Type B pancreatic cell (in vitro differentiated cells): Measurements from ENCODE around the gene RAD51B. TPM values are rescaled to one million over a fixed set of nuclear protein-coding genes. Genes with fewer than 3 reads are reported as not detected.

Source experiments
- DNase-seq: peaks from one replicate; pipeline ENCODE4 v3.0.0; 2021; ENCODE audit warnings: mixed read lengths; ENCODE audit not compliant: unreplicated experiment; ENCODE audit errors: extremely low spot score
- H3K27ac Mint-ChIP-seq: 2 replicates; pipeline ENCODE4 v1.8.0; 2021; ENCODE audit warnings: mild to moderate bottlenecking, mixed read lengths
- H3K27me3 Mint-ChIP-seq: 2 replicates; pipeline ENCODE4 v1.8.0; 2021; ENCODE audit warnings: mixed read lengths
- H3K36me3 Mint-ChIP-seq: 2 replicates; pipeline ENCODE4 v1.8.0; 2021; ENCODE audit warnings: mixed read lengths
- H3K4me1 Mint-ChIP-seq: one replicate; pipeline ENCODE4 v1.8.0; 2021; ENCODE audit warnings: mixed read lengths; ENCODE audit not compliant: unreplicated experiment
- H3K4me3 Mint-ChIP-seq: 2 replicates; pipeline ENCODE4 v1.8.0; 2021; ENCODE audit warnings: mild to moderate bottlenecking, mixed read lengths
- H3K9me3 Mint-ChIP-seq: 2 replicates; pipeline ENCODE4 v1.8.0; 2021; ENCODE audit warnings: mixed read lengths
- total RNA-seq: library from RNA; stranded (reverse); gene quantifications from 2 replicates; pipeline ENCODE4 v1.2.1, GENCODE V29; 2021; ENCODE audit warnings: low replicate concordance
- TF ChIP-seq, protein P1 (sequence below): fragments of 200-600 bp; sonication (generic); conservative IDR thresholded peaks from 2 replicates; pipeline ENCODE4 v1.5.0; 2021; ENCODE audit warnings: antibody characterized with exemption, mild to moderate bottlenecking

RAD51B gene
- total RNA-seq, 1 donor from 2014 or later: 27.3 TPM

DNA sequence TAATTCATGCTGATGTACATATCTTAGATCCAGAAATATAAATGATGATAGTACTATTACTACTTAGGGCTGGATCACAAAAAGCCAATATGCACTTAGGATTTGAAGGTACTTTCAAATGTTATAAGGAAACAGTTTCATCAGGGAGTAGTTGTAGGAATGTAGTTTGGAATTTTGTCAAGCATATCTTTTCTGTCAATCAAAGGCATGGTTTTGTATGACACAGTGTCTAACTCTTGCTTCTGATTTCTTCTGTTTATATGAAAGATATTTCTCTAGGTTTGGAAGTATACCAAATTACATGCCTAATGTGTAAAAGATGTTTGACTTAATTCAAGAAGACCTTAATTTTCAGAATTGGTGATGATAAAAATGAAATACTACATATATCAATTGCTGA, 135.7 kb downstream of the RAD51B start:
- no peaks in the 10 kb centered on the region for H3K27me3 Mint-ChIP-seq
- peaks cover 4% of the 10 kb centered on the region for H3K4me1 Mint-ChIP-seq
- DNase-seq: no peak
- peaks cover 9% of the 10 kb centered on the region for H3K36me3 Mint-ChIP-seq
- TF ChIP-seq, protein P1, sequence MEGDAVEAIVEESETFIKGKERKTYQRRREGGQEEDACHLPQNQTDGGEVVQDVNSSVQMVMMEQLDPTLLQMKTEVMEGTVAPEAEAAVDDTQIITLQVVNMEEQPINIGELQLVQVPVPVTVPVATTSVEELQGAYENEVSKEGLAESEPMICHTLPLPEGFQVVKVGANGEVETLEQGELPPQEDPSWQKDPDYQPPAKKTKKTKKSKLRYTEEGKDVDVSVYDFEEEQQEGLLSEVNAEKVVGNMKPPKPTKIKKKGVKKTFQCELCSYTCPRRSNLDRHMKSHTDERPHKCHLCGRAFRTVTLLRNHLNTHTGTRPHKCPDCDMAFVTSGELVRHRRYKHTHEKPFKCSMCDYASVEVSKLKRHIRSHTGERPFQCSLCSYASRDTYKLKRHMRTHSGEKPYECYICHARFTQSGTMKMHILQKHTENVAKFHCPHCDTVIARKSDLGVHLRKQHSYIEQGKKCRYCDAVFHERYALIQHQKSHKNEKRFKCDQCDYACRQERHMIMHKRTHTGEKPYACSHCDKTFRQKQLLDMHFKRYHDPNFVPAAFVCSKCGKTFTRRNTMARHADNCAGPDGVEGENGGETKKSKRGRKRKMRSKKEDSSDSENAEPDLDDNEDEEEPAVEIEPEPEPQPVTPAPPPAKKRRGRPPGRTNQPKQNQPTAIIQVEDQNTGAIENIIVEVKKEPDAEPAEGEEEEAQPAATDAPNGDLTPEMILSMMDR: no peak
- no peak overlapping the region for H3K27ac Mint-ChIP-seq
- no peaks in the 10 kb centered on the region for H3K9me3 Mint-ChIP-seq
- no peak overlapping the region for H3K4me3 Mint-ChIP-seq

DNA sequence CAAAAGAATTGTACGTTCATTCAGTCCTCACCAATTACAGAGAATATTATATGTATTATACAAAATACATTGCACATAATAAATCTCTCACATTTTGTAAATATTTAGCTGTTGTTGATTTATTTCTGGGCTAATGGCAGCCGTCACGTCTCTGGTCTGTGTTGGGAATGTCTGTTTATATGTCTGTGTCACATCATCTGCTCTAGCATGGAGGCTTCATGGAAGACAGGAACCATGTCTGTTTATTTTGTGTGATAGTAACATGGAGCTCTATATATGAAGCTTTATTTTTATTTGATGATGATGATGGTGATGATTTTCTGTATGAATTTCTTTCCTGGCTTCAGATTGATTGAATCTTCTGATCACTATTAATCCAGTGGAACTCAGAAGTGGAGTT, 138.4 kb downstream of the RAD51B start:
- Mint-ChIP-seq H3K4me3 (no peak overlapping the region), H3K27ac (no peak overlapping the region), H3K36me3 (peaks cover 3% of the 10 kb centered on the region), H3K4me1 (peaks cover 4% of the 10 kb centered on the region), H3K27me3 (no peaks in the 10 kb centered on the region), H3K9me3 (no peaks in the 10 kb centered on the region)
- no peak for DNase-seq
- TF ChIP-seq, protein P1: no peak

DNA sequence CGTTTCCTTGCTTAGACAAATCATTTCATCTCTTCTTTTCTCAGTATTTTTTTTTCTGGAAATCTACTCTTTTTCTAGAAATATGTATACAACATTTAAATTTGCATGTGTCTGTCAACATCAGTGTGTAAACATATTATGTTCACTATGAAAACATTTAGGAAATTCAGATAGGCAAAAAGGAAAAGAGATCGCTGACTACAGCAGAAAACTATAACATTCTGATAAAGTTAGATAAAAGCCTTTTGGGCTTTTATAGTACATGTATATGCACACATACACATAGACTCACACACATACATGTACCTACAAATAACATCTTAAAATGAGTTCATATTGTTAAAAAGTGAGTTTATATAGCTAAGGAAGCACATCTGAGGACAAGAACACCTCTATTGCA, 142.1 kb downstream of the RAD51B start:
- TF ChIP-seq, protein P1: no peak
- no peak for DNase-seq
- no peaks in the 10 kb centered on the region for H3K27me3 Mint-ChIP-seq
- no peaks in the 10 kb centered on the region for H3K9me3 Mint-ChIP-seq
- peak overlapping the region; percentile 77 for H3K27ac Mint-ChIP-seq
- H3K4me3 Mint-ChIP-seq: no peak overlapping the region
- peaks cover 10% of the 10 kb centered on the region for H3K36me3 Mint-ChIP-seq
- peaks cover 19% of the 10 kb centered on the region for H3K4me1 Mint-ChIP-seq

DNA sequence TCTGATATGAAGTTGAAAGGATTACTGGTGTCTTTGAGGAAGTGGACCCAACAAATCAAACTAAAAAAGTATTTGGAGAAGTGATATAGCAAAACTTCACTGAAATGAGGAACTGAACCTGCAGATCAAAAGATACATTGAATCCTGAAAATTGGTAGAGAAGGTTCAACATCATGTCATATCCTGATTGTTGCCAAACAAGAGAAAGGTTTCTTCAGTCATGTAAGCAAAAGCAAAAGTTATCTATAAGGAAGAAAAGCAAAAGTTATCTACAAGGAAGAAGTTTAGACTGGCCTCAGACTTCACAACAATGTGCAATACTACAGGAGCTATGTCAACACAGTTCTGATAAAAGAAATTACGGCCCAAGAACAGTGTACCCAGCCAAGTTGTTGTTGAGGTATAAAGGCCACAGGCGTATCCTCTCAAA, 142.7 kb downstream of the RAD51B start:
- Mint-ChIP-seq H3K27ac (peak overlapping the region; percentile 77), H3K27me3 (no peaks in the 10 kb centered on the region), H3K4me3 (no peak overlapping the region), H3K9me3 (no peaks in the 10 kb centered on the region), H3K4me1 (peaks cover 21% of the 10 kb centered on the region), H3K36me3 (peaks cover 12% of the 10 kb centered on the region)
- no peak for DNase-seq
- TF ChIP-seq, protein P1: no peak

DNA sequence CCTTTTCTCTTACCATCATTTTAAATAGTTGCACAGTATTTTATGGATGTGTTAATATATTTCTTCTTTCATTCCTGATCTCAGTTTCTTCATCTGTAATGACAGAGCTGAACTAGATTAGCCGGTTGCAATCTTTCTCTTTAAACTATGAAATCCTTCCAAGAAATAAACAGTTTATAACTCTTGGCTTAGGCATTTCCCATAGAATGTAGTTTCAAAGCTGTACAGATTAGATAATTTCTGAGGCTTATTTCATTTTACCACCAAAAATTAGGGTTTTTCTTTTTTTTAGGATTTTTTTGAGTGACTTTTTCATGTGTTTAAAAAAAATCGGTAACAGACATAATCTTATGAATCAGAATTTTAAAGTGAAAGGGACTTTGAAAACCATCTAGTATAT, 144.0 kb downstream of the RAD51B start:
- H3K36me3 Mint-ChIP-seq: peaks cover 19% of the 10 kb centered on the region
- H3K4me3 Mint-ChIP-seq: peak overlapping the region; percentile 46
- H3K27ac Mint-ChIP-seq: peak overlapping the region; percentile 82
- no peaks in the 10 kb centered on the region for H3K27me3 Mint-ChIP-seq
- peaks cover 2% of the 10 kb centered on the region for H3K9me3 Mint-ChIP-seq
- DNase-seq: no peak
- TF ChIP-seq, protein P1: no peak
- peaks cover 19% of the 10 kb centered on the region for H3K4me1 Mint-ChIP-seq
